H1 (cell line): ENCODE results near the gene PAK5. TPM values are rescaled to one million over a fixed set of nuclear protein-coding genes. Genes with fewer than 3 reads are reported as not detected.

ENCODE experiments used
- ASH2L ChIP-seq: fragments of 200-600, 300-600 bp; sonication (generic); IDR thresholded peaks from one replicate; pipeline ENCODE4 v1.7.1; 2017; ENCODE audit warnings: low read length
- BRCA1 ChIP-seq: IDR thresholded peaks from 2 replicates; pipeline ENCODE4 v1.6.1; 2012; ENCODE audit warnings: low read depth, low read length, improper control_type of control experiment
- CHD7 ChIP-seq: fragments of 300-600 bp; sonication (generic); IDR thresholded peaks from 2 replicates; pipeline ENCODE4 v1.7.1; 2012; ENCODE audit warnings: low read length, moderate library complexity, mild to moderate bottlenecking, inconsistent platforms; ENCODE audit not compliant: insufficient replicate concordance
- CREB1 ChIP-seq: IDR thresholded peaks from 2 replicates; pipeline ENCODE4 v1.6.1; 2012; ENCODE audit warnings: inconsistent platforms
- EGR1 ChIP-seq: IDR thresholded peaks from 2 replicates; pipeline ENCODE4 v1.6.1; 2011; ENCODE audit warnings: low read depth, low read length, borderline replicate concordance
- MAFK ChIP-seq: IDR thresholded peaks from 2 replicates; pipeline ENCODE4 v1.6.1; 2012; ENCODE audit warnings: low read depth, mild to moderate bottlenecking, improper control_type of control experiment, low read length
- NANOG ChIP-seq: IDR thresholded peaks from 2 replicates; pipeline ENCODE4 v1.6.1; 2011; ENCODE audit warnings: low read length, low read depth, mild to moderate bottlenecking, inconsistent platforms; ENCODE audit not compliant: insufficient read depth, poor library complexity, severe bottlenecking
- NRF1 ChIP-seq: IDR thresholded peaks from 2 replicates; pipeline ENCODE4 v1.6.1; 2011; ENCODE audit warnings: mild to moderate bottlenecking, low read depth, low read length, improper control_type of control experiment
- POLR2AphosphoS5 ChIP-seq: IDR thresholded peaks from 2 replicates; pipeline ENCODE4 v1.6.1; 2011; ENCODE audit warnings: low read depth, low read length
- SAP30 ChIP-seq: fragments of 300-600 bp; sonication (generic); IDR thresholded peaks from 2 replicates; pipeline ENCODE4 v1.7.1; 2012; ENCODE audit warnings: low read length, moderate library complexity, mild to moderate bottlenecking, inconsistent platforms; ENCODE audit not compliant: insufficient read depth, insufficient replicate concordance
- USF2 ChIP-seq: IDR thresholded peaks from 2 replicates; pipeline ENCODE4 v1.6.1; 2011; ENCODE audit warnings: low read length, improper control_type of control experiment
- ZNF274 ChIP-seq: IDR thresholded peaks from 2 replicates; pipeline ENCODE4 v1.7.0; 2012; ENCODE audit warnings: low read length, borderline replicate concordance; ENCODE audit errors: extremely low read depth
- polyA plus RNA-seq, 7 experiments: library from polyadenylated mRNA; depleted of rRNA in 3 of 7; stranded (reverse) in 5 of 7; unstranded in 2 of 7; fragments of >200 nt in 5 of 7; fragments of 200-250 nt in 2 of 7; gene quantifications; 1 replicate in 5 of 7; 2 replicates in 1 of 7; 4 replicates in 1 of 7; pipeline versions ENCODE4 v1.2.1 to v1.2.3, GENCODE V29; 2011 to 2013; ENCODE audit warnings: missing spikeins in 2 of 7, mixed read lengths in 2 of 7
- total RNA-seq: library from RNA; stranded (reverse); fragmentation: NEBNext Ultra II Directional; extraction: Animal tissue kit (Norgen Biotek cat#: 25700); gene quantifications from 2 replicates; pipeline ENCODE4 v1.2.1, GENCODE V29; 2021

Gene PAK5
- total and polyA plus RNA-seq, 2 of the 8 experiments (the other 6 are each of a cell fraction or from before 2014, with no cell fraction given): 0.54 to 0.80 TPM

GRCh38 chr20:9838035-9838377, 870 bp downstream of the PAK5 start (continued):
- no peak for TF ChIP-seq CHD7
- TF ChIP-seq MAFK: no peak
- no peak for TF ChIP-seq NANOG
- TF ChIP-seq BRCA1: no peak
- TF ChIP-seq SAP30: no peak
- no peak for TF ChIP-seq NRF1
- TF ChIP-seq CREB1: no peak; the same call in 1 of the 2 replicates
- no peak for TF ChIP-seq USF2
- no peak for TF ChIP-seq EGR1
- TF ChIP-seq ASH2L: no peak
- TF ChIP-seq POLR2AphosphoS5: no peak
- TF ChIP-seq ZNF274: no peak
